ENCODE results near the gene ALDOA. TPM values are rescaled to one million over a fixed set of nuclear protein-coding genes. Genes with fewer than 3 reads are reported as not detected.
"Not testable (repeated sequence)": the region's sequence is repeated elsewhere in the genome, so short reads cannot be mapped to it uniquely, and the experiment has no call there.

ALDOA gene
- total RNA-seq, 2 donors from 2014 or later = 2,396 to 2,926 TPM

GRCh38 chr16:30113031-30113710 lies 47.6 kb downstream of the ALDOA start, which contains the start of gene GDPD3:
GDPD3 (minus strand) TSS chr16:30113537; CDS start chr16:30113478, 59 bp downstream.
- Histone ChIP-seq H3K36me3 (peaks cover 7% of the 10 kb centered on the region), H3K27me3 (no peaks in the 10 kb centered on the region), H3K4me3 (no peak within 1 kb of the TSS), H3K27ac (peak within 1 kb of the TSS; percentile 79), H3K9ac (ENCODE audit: low read depth in 2 of 2, low read length in 2 of 2) (peak within 1 kb of the TSS; percentile 1 to 78), H3K4me1 (peaks cover 25% of the 10 kb centered on the region), H3K9me3 (no peaks in the 10 kb centered on the region)
- no peak for TF ChIP-seq CTCF (IDR thresholded peaks at IDR 0.05)
- intact Hi-C loops (cut with DNase I) = no loop called here
- peak; percentile 90 for DNase-seq

- Histone ChIP-seq H3K9me3 (no peaks in the 10 kb centered on the region), H3K4me3 (no peak overlapping the region), H3K9ac (ENCODE audit: low read depth in 2 of 2, low read length in 2 of 2) (peak overlapping the region; percentile 1 to 78), H3K4me1 (peaks cover 28% of the 10 kb centered on the region), H3K27ac (peak overlapping the region; percentile 79), H3K36me3 (peaks cover 7% of the 10 kb centered on the region), H3K27me3 (no peaks in the 10 kb centered on the region)
- peak; percentile 24 for DNase-seq
- intact Hi-C loops (cut with DNase I) = no loop called here
- no peak for TF ChIP-seq CTCF (IDR thresholded peaks at IDR 0.05)
These were observed 48.3 kb downstream of the ALDOA start for GRCh38 chr16:30113711-30114333.

GRCh38 chr16:30114411-30114810 lies 48.9 kb downstream of the ALDOA start:
- Histone ChIP-seq H3K9ac (ENCODE audit: low read depth in 2 of 2, low read length in 2 of 2) (peak overlapping the region in 1 of 2 donors; percentile 78), H3K4me3 (no peak overlapping the region), H3K4me1 (peaks cover 28% of the 10 kb centered on the region), H3K27me3 (no peaks in the 10 kb centered on the region), H3K9me3 (no peaks in the 10 kb centered on the region), H3K27ac (peak overlapping the region; percentile 79), H3K36me3 (peaks cover 7% of the 10 kb centered on the region)
- no peak for TF ChIP-seq CTCF (IDR thresholded peaks at IDR 0.05)
- peak; percentile 32 for DNase-seq
- intact Hi-C loops (cut with DNase I) = no loop called here

- DNase-seq; H3K27me3 ChIP-seq; H3K4me3 ChIP-seq; H3K36me3 ChIP-seq; H3K9me3 ChIP-seq; intact Hi-C loops (cut with DNase I): not testable (repeated sequence)
- Histone ChIP-seq H3K4me1 (peaks cover 28% of the 10 kb centered on the region), H3K27ac (peak overlapping the region; percentile 79), H3K9ac (ENCODE audit: low read depth in 2 of 2, low read length in 2 of 2) (peak overlapping the region; percentile 18 to 48)
These were observed 49.3 kb downstream of the ALDOA start for GRCh38 chr16:30114833-30115232.

GRCh38 chr16:30115238-30115637 lies 49.7 kb downstream of the ALDOA start:
- no peak overlapping the region for H3K4me3 ChIP-seq
- H3K27me3 ChIP-seq = no peaks in the 10 kb centered on the region
- H3K9me3 ChIP-seq = no peaks in the 10 kb centered on the region
- H3K36me3 ChIP-seq = peaks cover 7% of the 10 kb centered on the region
- peak; percentile 90 for DNase-seq
- intact Hi-C loops (cut with DNase I) = no loop called here
- peak overlapping the region; percentile 79 for H3K27ac ChIP-seq
- peak overlapping the region in 1 of 2 donors; percentile 48 for H3K9ac ChIP-seq (ENCODE audit: low read depth in 2 of 2, low read length in 2 of 2)
- H3K4me1 ChIP-seq = peaks cover 28% of the 10 kb centered on the region
- no peak for TF ChIP-seq CTCF (IDR thresholded peaks at IDR 0.05)

Measured in colonic mucosa (tissue), 4 donors.